ENCODE results near the gene TPSAB1.
"Not testable (repeated sequence)": the region's sequence is repeated elsewhere in the genome, so short reads cannot be mapped to it uniquely, and the experiment has no call there.

The TPSAB1 gene

DNA sequence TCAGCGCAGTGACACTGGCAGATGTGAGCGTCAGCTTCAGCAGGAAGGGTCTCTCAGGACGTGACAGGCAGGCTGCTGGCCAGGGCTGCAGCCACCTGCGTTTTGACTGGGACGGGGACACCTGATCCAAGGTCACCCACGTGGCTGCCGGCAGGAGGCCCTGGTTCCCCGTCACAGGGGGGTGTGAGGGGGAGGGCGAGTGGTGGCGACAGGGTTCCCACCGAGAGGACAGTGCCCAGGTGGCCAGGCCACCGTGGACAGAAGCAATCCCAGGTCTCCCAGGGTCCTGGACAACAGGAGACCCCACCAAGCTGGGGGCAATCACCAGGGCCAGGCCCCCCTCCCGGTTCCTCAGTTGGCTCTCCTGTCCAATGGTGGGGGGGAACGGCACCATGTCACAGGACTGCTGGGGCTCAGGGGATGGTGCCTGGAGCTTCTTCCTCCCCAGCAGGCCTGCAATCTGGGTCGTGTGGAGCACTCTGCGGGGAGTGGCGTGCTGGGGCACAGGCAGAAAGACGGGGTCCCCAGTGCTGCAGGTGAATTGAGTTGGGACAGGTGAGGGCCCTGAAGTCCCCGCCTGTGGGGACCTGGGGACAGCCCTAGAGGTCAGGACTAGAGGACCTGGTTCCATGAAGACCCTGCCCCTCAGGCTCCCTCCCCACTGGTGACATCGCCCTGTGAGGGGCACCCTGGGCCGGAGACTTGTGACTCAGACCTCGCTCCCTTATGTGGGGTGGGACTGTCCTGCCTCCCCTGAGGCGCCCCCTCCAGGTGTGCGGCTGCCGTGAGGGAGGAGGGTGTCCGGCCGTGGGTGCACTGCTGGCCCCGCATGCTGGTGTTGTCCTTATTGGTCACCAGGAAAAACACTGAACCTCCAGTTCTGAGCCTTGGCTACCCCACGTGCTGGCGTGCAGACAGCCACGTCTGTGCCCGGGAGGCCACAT is 3.7 kb downstream of the TPSAB1 start:
- H3K4me3 ChIP-seq (ENCODE audit: low read length); H3K9me3 ChIP-seq (replicated peaks; ENCODE audit: low read length); H3K4me2 ChIP-seq (ENCODE audit: low read length); H3K9ac ChIP-seq (ENCODE audit: low read depth, low read length); H3K4me1 ChIP-seq (ENCODE audit: control insufficient read depth, insufficient read depth, low read length); H3K36me3 ChIP-seq (ENCODE audit: insufficient read depth, low read length): not testable (repeated sequence)
- peaks cover 20% of the 10 kb centered on the region for H3K27me3 ChIP-seq (ENCODE audit: control insufficient read depth, insufficient read depth, low read length)

- Histone ChIP-seq H3K4me2 (ENCODE audit: low read length) (no peak overlapping the region), H3K9ac (ENCODE audit: low read depth, low read length) (no peak overlapping the region)
Observed at GRCh38 chr16:1244881-1245280, 4.4 kb downstream of the TPSAB1 start.

GRCh38 chr16:1245452-1246020 is 5.0 kb downstream of the TPSAB1 start:
- Histone ChIP-seq H3K4me1 (ENCODE audit: control insufficient read depth, insufficient read depth, low read length) (no peaks in the 10 kb centered on the region), H3K9me3 (replicated peaks; ENCODE audit: low read length) (no peaks in the 10 kb centered on the region), H3K9ac (ENCODE audit: low read depth, low read length) (no peak overlapping the region), H3K4me2 (ENCODE audit: low read length) (no peak overlapping the region), H3K4me3 (ENCODE audit: low read length) (no peak overlapping the region), H3K36me3 (ENCODE audit: insufficient read depth, low read length) (no peaks in the 10 kb centered on the region), H3K27me3 (ENCODE audit: control insufficient read depth, insufficient read depth, low read length) (peaks cover 20% of the 10 kb centered on the region)

More at GRCh38 chr16:1244881-1245280, 4.4 kb downstream of the TPSAB1 start:
- H3K27me3 ChIP-seq (ENCODE audit: control insufficient read depth, insufficient read depth, low read length) = peaks cover 20% of the 10 kb centered on the region
- no peaks in the 10 kb centered on the region for H3K4me1 ChIP-seq (ENCODE audit: control insufficient read depth, insufficient read depth, low read length)
- H3K9me3 ChIP-seq (replicated peaks; ENCODE audit: low read length) = no peaks in the 10 kb centered on the region
- H3K36me3 ChIP-seq (ENCODE audit: insufficient read depth, low read length) = no peaks in the 10 kb centered on the region
- no peak overlapping the region for H3K4me3 ChIP-seq (ENCODE audit: low read length)

- H3K36me3 ChIP-seq (ENCODE audit: insufficient read depth, low read length); H3K9ac ChIP-seq (ENCODE audit: low read depth, low read length); H3K9me3 ChIP-seq (replicated peaks; ENCODE audit: low read length); H3K4me3 ChIP-seq (ENCODE audit: low read length); H3K4me2 ChIP-seq (ENCODE audit: low read length); H3K4me1 ChIP-seq (ENCODE audit: control insufficient read depth, insufficient read depth, low read length): not testable (repeated sequence)
- H3K27me3 ChIP-seq (ENCODE audit: control insufficient read depth, insufficient read depth, low read length) = peaks cover 20% of the 10 kb centered on the region
Observed at GRCh38 chr16:1247903-1248537, 7.5 kb downstream of the TPSAB1 start.

DNA sequence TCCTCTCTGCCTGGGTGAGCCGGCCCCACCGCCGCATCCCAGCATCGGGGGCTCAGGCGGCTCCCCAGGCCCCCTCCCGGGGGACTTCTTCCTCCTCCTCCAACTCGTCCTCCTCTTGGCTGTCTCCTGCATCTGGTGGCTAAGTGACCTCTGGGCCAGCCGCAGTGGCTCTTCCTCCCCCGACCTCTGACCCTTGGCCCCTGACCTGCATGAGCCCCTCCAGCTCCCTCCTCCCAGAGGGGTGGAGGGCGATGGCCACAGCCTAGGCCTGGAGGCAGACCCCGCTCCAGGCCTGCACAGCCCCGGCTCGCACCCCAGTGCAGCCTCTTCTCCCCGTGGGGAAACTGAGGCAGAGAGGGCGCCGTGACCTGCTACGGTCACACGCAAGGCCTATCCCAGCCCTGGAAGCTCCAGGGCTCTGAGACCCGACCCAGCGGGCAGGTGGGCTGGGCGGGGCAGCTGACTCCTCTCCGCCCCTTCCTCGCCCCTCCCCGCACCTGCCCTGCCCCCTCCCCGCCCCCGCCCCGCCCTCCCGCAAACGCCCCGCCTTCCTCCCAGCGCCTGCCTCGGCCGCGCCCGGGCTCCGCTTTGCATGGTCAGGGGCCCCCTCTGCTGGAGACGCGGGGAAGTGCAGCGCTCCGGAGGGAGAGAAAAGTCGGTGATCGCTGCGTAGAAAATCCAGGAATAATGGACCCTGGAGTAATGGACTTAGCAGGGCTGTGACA is 8.7 kb downstream of the TPSAB1 start:
- not testable (repeated sequence) for H3K36me3 ChIP-seq (ENCODE audit: insufficient read depth, low read length); H3K9ac ChIP-seq (ENCODE audit: low read depth, low read length); H3K9me3 ChIP-seq (replicated peaks; ENCODE audit: low read length); H3K4me3 ChIP-seq (ENCODE audit: low read length); H3K4me1 ChIP-seq (ENCODE audit: control insufficient read depth, insufficient read depth, low read length); H3K4me2 ChIP-seq (ENCODE audit: low read length)
- peaks cover 20% of the 10 kb centered on the region for H3K27me3 ChIP-seq (ENCODE audit: control insufficient read depth, insufficient read depth, low read length)

- not testable (repeated sequence) for H3K4me2 ChIP-seq (ENCODE audit: low read length); H3K4me1 ChIP-seq (ENCODE audit: control insufficient read depth, insufficient read depth, low read length); H3K4me3 ChIP-seq (ENCODE audit: low read length); H3K9ac ChIP-seq (ENCODE audit: low read depth, low read length); H3K36me3 ChIP-seq (ENCODE audit: insufficient read depth, low read length); H3K27me3 ChIP-seq (ENCODE audit: control insufficient read depth, insufficient read depth, low read length); H3K9me3 ChIP-seq (replicated peaks; ENCODE audit: low read length)
Observed at GRCh38 chr16:1253701-1254364, 13.3 kb downstream of the TPSAB1 start.

- H3K36me3 ChIP-seq (ENCODE audit: insufficient read depth, low read length); H3K4me1 ChIP-seq (ENCODE audit: control insufficient read depth, insufficient read depth, low read length); H3K9me3 ChIP-seq (replicated peaks; ENCODE audit: low read length); H3K4me2 ChIP-seq (ENCODE audit: low read length); H3K9ac ChIP-seq (ENCODE audit: low read depth, low read length); H3K4me3 ChIP-seq (ENCODE audit: low read length): not testable (repeated sequence)
- peaks cover 10% of the 10 kb centered on the region for H3K27me3 ChIP-seq (ENCODE audit: control insufficient read depth, insufficient read depth, low read length)
Observed at GRCh38 chr16:1254821-1255220, 14.3 kb downstream of the TPSAB1 start.

DNA sequence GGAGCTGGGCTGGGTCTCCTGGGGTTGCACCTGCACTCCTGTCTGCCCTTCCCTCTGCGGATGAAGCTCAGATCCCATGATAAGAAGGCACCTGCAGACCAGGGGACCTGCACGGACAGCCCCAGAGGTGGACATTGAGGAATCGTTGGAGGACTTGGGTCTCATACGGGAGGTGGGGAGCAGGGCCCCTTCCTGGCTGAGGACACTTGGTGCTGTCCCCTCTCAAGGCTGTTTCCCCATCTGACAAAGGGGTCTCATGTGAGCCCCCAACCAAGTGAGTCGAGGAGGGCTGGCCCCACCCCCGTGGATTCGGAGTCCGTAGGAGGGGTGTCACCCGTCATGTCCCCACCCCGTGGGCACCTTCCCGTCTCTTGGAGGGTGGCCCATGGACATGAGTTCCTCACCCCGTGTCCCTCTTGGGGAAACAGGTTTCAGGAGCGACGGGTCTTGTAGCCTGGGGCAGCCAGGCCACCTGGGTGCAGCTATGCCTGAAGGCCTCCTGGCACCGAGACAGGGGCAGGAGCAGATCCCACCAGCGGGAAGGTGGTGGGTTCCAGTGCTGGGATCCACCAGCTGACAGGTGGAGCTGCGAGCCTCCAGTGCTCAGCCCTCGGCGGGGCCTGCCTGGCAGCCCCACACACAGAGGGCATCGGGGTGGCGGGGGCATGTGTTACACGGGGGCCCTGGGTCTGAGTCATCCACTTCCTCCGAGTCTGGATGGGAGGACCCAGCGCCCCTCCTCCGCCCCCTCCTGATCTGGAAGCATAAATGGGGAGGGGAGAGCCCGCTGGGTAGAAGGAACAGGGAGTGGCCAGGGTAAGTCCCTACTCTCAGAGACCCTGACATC is 15.0 kb downstream of the TPSAB1 start, which contains the start of gene TPSD1:
Gene TPSD1, plus strand, starts transcription at position 794 of the 847 bp plus-strand sequence. CDS start 212 bp downstream, outside the sequence.
- not testable (repeated sequence) for H3K9ac ChIP-seq (ENCODE audit: low read depth, low read length); H3K4me3 ChIP-seq (ENCODE audit: low read length); H3K36me3 ChIP-seq (ENCODE audit: insufficient read depth, low read length); H3K4me1 ChIP-seq (ENCODE audit: control insufficient read depth, insufficient read depth, low read length); H3K9me3 ChIP-seq (replicated peaks; ENCODE audit: low read length); H3K4me2 ChIP-seq (ENCODE audit: low read length)
- peaks cover 17% of the 10 kb centered on the region for H3K27me3 ChIP-seq (ENCODE audit: control insufficient read depth, insufficient read depth, low read length)

DNA sequence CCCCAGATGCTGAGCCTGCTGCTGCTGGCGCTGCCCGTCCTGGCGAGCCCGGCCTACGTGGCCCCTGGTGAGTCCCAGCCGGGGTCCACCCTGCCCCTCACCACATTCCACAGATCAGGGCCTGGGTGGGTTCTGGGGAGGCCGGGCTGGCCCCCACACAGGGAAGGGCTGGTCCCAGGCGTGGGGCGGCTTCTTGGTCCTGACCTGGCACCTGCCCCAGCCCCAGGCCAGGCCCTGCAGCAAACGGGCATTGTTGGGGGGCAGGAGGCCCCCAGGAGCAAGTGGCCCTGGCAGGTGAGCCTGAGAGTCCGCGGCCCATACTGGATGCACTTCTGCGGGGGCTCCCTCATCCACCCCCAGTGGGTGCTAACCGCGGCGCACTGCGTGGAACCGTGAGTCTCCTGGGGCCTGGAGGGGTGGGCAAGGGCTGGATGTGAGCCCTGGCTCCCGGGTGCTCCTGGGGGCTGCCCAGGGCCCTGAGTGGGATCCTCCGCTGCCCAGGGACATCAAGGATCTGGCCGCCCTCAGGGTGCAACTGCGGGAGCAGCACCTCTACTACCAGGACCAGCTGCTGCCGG is 15.9 kb downstream of the TPSAB1 start:
- H3K27me3 ChIP-seq (ENCODE audit: control insufficient read depth, insufficient read depth, low read length) = peaks cover 25% of the 10 kb centered on the region
- not testable (repeated sequence) for H3K9ac ChIP-seq (ENCODE audit: low read depth, low read length)

DNA sequence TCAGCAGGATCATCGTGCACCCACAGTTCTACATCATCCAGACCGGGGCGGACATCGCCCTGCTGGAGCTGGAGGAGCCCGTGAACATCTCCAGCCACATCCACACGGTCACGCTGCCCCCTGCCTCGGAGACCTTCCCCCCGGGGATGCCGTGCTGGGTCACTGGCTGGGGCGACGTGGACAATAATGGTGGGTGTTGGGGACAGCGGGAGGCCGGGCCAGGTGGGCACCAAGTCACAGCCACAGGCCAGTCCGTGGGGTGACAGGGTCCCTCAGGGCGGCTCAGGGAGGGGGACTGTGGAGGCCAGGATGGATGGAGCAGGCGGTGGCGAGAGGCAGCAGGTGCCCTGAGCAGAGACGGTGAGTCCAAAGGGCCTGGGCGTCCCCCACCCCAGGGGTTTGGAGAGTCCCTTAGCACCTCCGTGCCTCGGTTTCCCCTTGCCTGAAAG is 16.4 kb downstream of the TPSAB1 start:
- Histone ChIP-seq H3K27me3 (ENCODE audit: control insufficient read depth, insufficient read depth, low read length) (peaks cover 30% of the 10 kb centered on the region), H3K9ac (ENCODE audit: low read depth, low read length) (no peak overlapping the region), H3K4me3 (ENCODE audit: low read length) (no peak overlapping the region)

More for the DNA sequence above, 15.9 kb downstream of the TPSAB1 start:
- H3K4me2 ChIP-seq (ENCODE audit: low read length); H3K36me3 ChIP-seq (ENCODE audit: insufficient read depth, low read length); H3K9me3 ChIP-seq (replicated peaks; ENCODE audit: low read length); H3K4me1 ChIP-seq (ENCODE audit: control insufficient read depth, insufficient read depth, low read length); H3K4me3 ChIP-seq (ENCODE audit: low read length): not testable (repeated sequence)

More for the DNA sequence above, 16.4 kb downstream of the TPSAB1 start:
- Histone ChIP-seq H3K4me2 (ENCODE audit: low read length) (no peak overlapping the region), H3K4me1 (ENCODE audit: control insufficient read depth, insufficient read depth, low read length) (no peaks in the 10 kb centered on the region), H3K36me3 (ENCODE audit: insufficient read depth, low read length) (no peaks in the 10 kb centered on the region), H3K9me3 (replicated peaks; ENCODE audit: low read length) (no peaks in the 10 kb centered on the region)

Measured in skeletal muscle satellite cell (primary cell).